GM10266 (cell line): Measurements from ENCODE around the gene CCL2.
A peak's percentile ranks its signal among the peaks of the same experiment; 100 is the strongest.

ENCODE experiments used
- DNase-seq: peaks from one replicate; pipeline ENCODE4 v3.0.0; 2012; ENCODE audit errors: extremely low spot score
- TF ChIP-seq, protein P1 (sequence below): IDR thresholded peaks from 2 replicates; pipeline ENCODE4 v1.5.1; 2012; ENCODE audit warnings: mild to moderate bottlenecking, low read depth; ENCODE audit not compliant: control insufficient read depth, insufficient read depth; ENCODE audit errors: missing control alignments

Gene CCL2

DNA sequence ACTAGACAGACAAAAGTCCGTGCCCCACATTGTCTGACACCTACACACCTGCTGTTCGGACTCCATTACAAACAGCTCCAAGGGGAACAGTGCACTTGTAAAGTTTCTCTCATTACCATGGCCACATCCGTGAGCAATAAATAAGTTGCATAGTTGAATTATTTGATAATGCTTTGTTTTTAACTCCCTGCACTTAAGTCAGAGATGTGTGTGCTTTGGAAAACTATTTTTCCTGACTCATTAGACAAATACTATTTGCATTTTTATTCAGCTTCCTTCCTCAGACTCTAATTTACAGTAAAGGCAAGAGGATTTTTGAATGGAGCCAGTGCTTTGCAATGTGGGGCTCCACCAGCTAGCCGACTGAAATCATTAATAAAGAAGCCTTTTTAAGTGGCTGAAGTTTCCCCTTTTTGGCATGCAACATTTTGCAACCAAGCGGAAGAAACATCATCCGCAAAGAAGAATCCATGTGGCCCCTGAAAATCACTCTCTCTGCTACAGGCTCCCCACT, 6.5 kb upstream of the CCL2 start:
- TF ChIP-seq, protein P1, sequence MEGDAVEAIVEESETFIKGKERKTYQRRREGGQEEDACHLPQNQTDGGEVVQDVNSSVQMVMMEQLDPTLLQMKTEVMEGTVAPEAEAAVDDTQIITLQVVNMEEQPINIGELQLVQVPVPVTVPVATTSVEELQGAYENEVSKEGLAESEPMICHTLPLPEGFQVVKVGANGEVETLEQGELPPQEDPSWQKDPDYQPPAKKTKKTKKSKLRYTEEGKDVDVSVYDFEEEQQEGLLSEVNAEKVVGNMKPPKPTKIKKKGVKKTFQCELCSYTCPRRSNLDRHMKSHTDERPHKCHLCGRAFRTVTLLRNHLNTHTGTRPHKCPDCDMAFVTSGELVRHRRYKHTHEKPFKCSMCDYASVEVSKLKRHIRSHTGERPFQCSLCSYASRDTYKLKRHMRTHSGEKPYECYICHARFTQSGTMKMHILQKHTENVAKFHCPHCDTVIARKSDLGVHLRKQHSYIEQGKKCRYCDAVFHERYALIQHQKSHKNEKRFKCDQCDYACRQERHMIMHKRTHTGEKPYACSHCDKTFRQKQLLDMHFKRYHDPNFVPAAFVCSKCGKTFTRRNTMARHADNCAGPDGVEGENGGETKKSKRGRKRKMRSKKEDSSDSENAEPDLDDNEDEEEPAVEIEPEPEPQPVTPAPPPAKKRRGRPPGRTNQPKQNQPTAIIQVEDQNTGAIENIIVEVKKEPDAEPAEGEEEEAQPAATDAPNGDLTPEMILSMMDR = no peak
- no peak for DNase-seq

DNA sequence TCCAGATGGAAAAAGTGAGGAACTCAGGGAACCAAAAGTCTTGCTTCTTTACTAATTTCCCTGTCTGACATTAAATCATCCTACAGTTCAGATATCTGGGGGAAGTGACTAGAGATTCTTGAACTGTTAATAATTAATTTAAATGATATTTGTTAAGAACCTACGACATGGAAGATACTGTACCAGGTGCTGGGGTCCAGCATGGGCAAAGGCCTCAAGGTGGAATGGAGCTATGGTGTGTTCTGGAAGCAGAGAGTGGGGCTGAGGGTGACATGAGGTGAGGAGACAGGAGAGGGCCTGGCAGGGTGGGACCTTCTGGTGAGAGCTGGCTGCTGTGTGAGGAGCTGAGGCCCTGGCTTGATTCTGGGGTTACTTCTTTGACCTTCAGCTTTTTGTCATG, 6.0 kb upstream of the CCL2 start:
- TF ChIP-seq, protein P1 = no peak
- DNase-seq = no peak

DNA sequence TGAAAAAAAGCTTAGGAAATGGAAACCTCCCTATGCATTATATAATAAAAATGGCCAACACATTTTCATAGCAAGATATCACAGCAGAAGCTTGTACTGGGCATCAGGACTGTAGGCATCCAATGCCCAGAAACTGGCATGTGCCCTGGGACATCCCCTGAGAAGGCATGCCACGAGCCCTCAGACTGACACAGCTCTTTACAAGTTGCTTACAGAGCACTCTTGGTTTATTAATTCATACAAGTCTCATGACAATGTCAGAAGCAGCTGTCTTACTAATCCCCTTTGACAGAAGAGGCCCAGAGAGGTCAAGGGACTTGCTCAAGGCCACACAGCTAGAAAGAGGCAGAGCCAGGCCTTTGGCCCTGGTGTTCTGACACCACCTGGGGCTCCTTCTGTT, 5.6 kb upstream of the CCL2 start:
- DNase-seq = no peak
- TF ChIP-seq, protein P1 = no peak

DNA sequence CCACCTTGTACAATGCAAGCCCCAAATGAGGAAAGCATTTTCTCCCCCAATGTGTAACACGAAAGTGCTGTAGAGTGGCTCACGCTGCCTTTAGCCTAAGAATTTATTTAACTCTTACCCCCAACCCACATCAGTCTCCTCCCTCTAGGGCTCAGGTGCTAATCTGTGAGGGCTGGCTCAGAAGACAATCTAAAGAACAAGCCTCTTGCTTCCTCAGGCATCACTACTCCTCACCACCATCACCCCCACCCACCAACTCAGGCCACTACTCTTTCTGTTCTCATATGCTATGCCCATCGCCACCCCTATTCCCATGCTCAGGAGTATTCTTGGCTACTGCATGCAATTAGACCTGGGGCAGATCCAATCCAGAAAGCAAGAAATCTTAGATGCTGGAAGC, 3.9 kb upstream of the CCL2 start:
- TF ChIP-seq, protein P1 = no peak
- no peak for DNase-seq

DNA sequence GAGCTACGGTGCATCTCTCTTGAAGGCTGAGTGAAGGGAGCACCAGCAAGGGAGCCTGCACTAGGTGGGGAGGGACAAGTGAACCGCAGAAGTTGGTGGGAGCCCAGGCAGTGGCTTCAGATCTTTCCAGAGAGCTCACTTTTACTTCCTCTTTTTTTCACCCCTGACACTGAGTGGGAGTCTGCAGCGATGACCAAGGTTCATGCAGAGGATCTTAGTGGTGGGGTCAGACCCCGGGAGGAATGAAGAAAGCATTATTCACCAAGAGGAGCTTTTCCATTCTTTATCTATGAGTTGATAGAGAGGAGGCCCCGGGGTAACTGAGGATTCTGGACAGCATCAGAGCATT, 3.0 kb upstream of the CCL2 start:
- TF ChIP-seq, protein P1 = no peak
- DNase-seq = peak; percentile 47

DNA sequence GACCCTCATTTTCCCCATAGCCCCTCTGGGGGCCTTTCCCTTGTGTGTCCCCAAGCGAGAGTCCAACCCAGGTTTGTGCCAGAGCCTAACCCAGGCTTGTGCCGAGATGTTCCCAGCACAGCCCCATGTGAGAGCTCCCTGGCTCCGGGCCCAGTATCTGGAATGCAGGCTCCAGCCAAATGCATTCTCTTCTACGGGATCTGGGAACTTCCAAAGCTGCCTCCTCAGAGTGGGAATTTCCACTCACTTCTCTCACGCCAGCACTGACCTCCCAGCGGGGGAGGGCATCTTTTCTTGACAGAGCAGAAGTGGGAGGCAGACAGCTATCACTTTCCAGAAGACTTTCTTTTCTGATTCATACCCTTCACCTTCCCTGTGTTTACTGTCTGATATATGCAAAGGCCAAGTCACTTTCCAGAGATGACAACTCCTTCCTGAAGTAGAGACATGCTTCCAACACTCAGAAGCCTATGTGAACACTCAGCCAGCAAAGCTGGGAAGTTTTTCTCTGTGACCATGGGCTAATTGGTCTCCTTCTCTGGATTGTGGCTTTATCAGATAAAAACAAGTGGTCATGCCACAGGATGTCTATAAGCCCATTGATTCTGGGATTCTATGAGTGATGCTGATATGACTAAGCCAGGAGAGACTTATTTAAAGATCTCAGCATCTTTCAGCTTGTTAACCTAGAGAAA, 2.5 kb upstream of the CCL2 start:
- TF ChIP-seq, protein P1 = no peak
- DNase-seq = no peak

DNA sequence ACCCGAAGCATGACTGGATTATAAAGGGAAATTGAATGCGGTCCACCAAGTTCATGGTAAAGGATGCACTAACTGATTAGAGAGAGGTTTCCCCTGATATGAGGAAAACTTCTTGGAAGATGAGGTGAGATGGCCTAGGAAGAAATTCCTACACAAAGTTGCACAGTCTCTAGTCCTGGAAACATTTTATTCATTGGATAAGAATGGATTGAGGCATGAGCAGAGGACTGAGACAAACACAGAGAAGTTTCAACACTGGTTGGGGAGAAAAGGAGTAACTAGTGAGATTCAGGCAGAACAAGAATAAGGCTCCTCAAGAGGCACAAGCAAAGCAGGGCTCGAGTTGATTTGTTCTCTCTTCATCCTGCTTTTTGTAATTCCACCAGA, 2.0 kb upstream of the CCL2 start:
- no peak for DNase-seq
- TF ChIP-seq, protein P1 = no peak
